ENCODE data around the gene RGS6.

RGS6 gene

GRCh38 chr14:72612041-72612440 is 679.8 kb downstream of the RGS6 start:
- Histone ChIP-seq H3K4me3 (ENCODE audit: control insufficient read depth in 1 of 7, extremely low read depth in 1 of 7, insufficient read depth in 4 of 7, low read depth in 2 of 7, low read length in 6 of 7) (no peak overlapping the region), H3K36me3 (ENCODE audit: control insufficient read depth in 4 of 4, insufficient read depth in 4 of 4, low read length in 3 of 4) (no peaks in the 10 kb centered on the region), H3K27me3 (replicated peaks in 2 of 5; ENCODE audit: control insufficient read depth in 4 of 5, insufficient read depth in 5 of 5, low read length in 4 of 5) (peaks cover 0 to 87% (median 21%) of the 10 kb centered on the region in 5 experiments), H3K9me3 (ENCODE audit: control extremely low read depth in 1 of 5, control insufficient read depth in 4 of 5, insufficient read depth in 2 of 5, low read depth in 1 of 5, low read length in 4 of 5) (no peaks in the 10 kb centered on the region), H3K27ac (ENCODE audit: insufficient read depth in 1 of 2, low read depth in 1 of 2, low read length in 2 of 2, poor library complexity in 1 of 2, severe bottlenecking in 2 of 2) (no peak overlapping the region), H3K4me1 (ENCODE audit: control extremely low read depth in 1 of 4, control insufficient read depth in 4 of 4, insufficient read depth in 4 of 4, low read length in 3 of 4) (no peaks in the 10 kb centered on the region)
- WGBS (ENCODE audit: insufficient coverage): 94% methylated on average over 4 of the region's 4 CpGs
- CTCF ChIA-PET: no interaction called here
- POLR2A ChIA-PET: no interaction called here
- no peak for DNase-seq

GRCh38 chr14:72613231-72613974 is 681.2 kb downstream of the RGS6 start:
- H3K27me3 ChIP-seq (replicated peaks in 2 of 5; ENCODE audit: control insufficient read depth in 4 of 5, insufficient read depth in 5 of 5, low read length in 4 of 5): peaks cover 0 to 87% (median 21%) of the 10 kb centered on the region in 5 experiments
- 56% methylated on average over 7 of the region's 13 CpGs for WGBS (ENCODE audit: insufficient coverage)
- ChIA-PET POLR2A (no interaction called here), CTCF (no interaction called here)
- H3K9me3 ChIP-seq (ENCODE audit: control extremely low read depth in 1 of 5, control insufficient read depth in 4 of 5, insufficient read depth in 2 of 5, low read depth in 1 of 5, low read length in 4 of 5): no peaks in the 10 kb centered on the region
- H3K27ac ChIP-seq (ENCODE audit: insufficient read depth in 1 of 2, low read depth in 1 of 2, low read length in 2 of 2, poor library complexity in 1 of 2, severe bottlenecking in 2 of 2): no peak overlapping the region
- no peak for DNase-seq
- H3K36me3 ChIP-seq (ENCODE audit: control insufficient read depth in 4 of 4, insufficient read depth in 4 of 4, low read length in 3 of 4): no peaks in the 10 kb centered on the region
- H3K4me1 ChIP-seq (ENCODE audit: control extremely low read depth in 1 of 4, control insufficient read depth in 4 of 4, insufficient read depth in 4 of 4, low read length in 3 of 4): no peaks in the 10 kb centered on the region
- H3K4me3 ChIP-seq (ENCODE audit: control insufficient read depth in 1 of 7, extremely low read depth in 1 of 7, insufficient read depth in 4 of 7, low read depth in 2 of 7, low read length in 6 of 7): no peak overlapping the region

- Histone ChIP-seq H3K27me3 (replicated peaks in 2 of 5; ENCODE audit: control insufficient read depth in 4 of 5, insufficient read depth in 5 of 5, low read length in 4 of 5) (peaks cover 0 to 87% (median 18%) of the 10 kb centered on the region in 5 experiments), H3K4me3 (ENCODE audit: control insufficient read depth in 1 of 7, extremely low read depth in 1 of 7, insufficient read depth in 4 of 7, low read depth in 2 of 7, low read length in 6 of 7) (no peak overlapping the region), H3K4me1 (ENCODE audit: control extremely low read depth in 1 of 4, control insufficient read depth in 4 of 4, insufficient read depth in 4 of 4, low read length in 3 of 4) (no peaks in the 10 kb centered on the region), H3K36me3 (ENCODE audit: control insufficient read depth in 4 of 4, insufficient read depth in 4 of 4, low read length in 3 of 4) (no peaks in the 10 kb centered on the region), H3K27ac (ENCODE audit: insufficient read depth in 1 of 2, low read depth in 1 of 2, low read length in 2 of 2, poor library complexity in 1 of 2, severe bottlenecking in 2 of 2) (no peak overlapping the region), H3K9me3 (ENCODE audit: control extremely low read depth in 1 of 5, control insufficient read depth in 4 of 5, insufficient read depth in 2 of 5, low read depth in 1 of 5, low read length in 4 of 5) (no peaks in the 10 kb centered on the region)
- 100% methylated on average over 1 of the region's 2 CpGs for WGBS (ENCODE audit: insufficient coverage)
- DNase-seq: no peak
- ChIA-PET CTCF (no interaction called here), POLR2A (no interaction called here)
Observed at GRCh38 chr14:72613975-72614319, 681.7 kb downstream of the RGS6 start.

- no peaks in the 10 kb centered on the region for H3K36me3 ChIP-seq (ENCODE audit: control insufficient read depth in 4 of 4, insufficient read depth in 4 of 4, low read length in 3 of 4)
- H3K27me3 ChIP-seq (replicated peaks in 2 of 5; ENCODE audit: control insufficient read depth in 4 of 5, insufficient read depth in 5 of 5, low read length in 4 of 5): peaks cover 0 to 87% (median 18%) of the 10 kb centered on the region in 5 experiments
- no peak overlapping the region for H3K4me3 ChIP-seq (ENCODE audit: control insufficient read depth in 1 of 7, extremely low read depth in 1 of 7, insufficient read depth in 4 of 7, low read depth in 2 of 7, low read length in 6 of 7)
- H3K4me1 ChIP-seq (ENCODE audit: control extremely low read depth in 1 of 4, control insufficient read depth in 4 of 4, insufficient read depth in 4 of 4, low read length in 3 of 4): no peaks in the 10 kb centered on the region
- DNase-seq: no peak
- no CpG with 5 or more reads among the region's 3 CpGs for WGBS (ENCODE audit: insufficient coverage)
- ChIA-PET CTCF (no interaction called here), POLR2A (no interaction called here)
- H3K9me3 ChIP-seq (ENCODE audit: control extremely low read depth in 1 of 5, control insufficient read depth in 4 of 5, insufficient read depth in 2 of 5, low read depth in 1 of 5, low read length in 4 of 5): no peaks in the 10 kb centered on the region
- H3K27ac ChIP-seq (ENCODE audit: insufficient read depth in 1 of 2, low read depth in 1 of 2, low read length in 2 of 2, poor library complexity in 1 of 2, severe bottlenecking in 2 of 2): no peak overlapping the region
Observed at GRCh38 chr14:72614365-72614764, 682.1 kb downstream of the RGS6 start.

GRCh38 chr14:72614891-72615415 is 682.7 kb downstream of the RGS6 start:
- WGBS (ENCODE audit: insufficient coverage): 94% methylated on average over 7 of the region's 11 CpGs
- Histone ChIP-seq H3K4me1 (ENCODE audit: control extremely low read depth in 1 of 4, control insufficient read depth in 4 of 4, insufficient read depth in 4 of 4, low read length in 3 of 4) (no peaks in the 10 kb centered on the region), H3K36me3 (ENCODE audit: control insufficient read depth in 4 of 4, insufficient read depth in 4 of 4, low read length in 3 of 4) (no peaks in the 10 kb centered on the region), H3K27ac (ENCODE audit: insufficient read depth in 1 of 2, low read depth in 1 of 2, low read length in 2 of 2, poor library complexity in 1 of 2, severe bottlenecking in 2 of 2) (no peak overlapping the region), H3K9me3 (ENCODE audit: control extremely low read depth in 1 of 5, control insufficient read depth in 4 of 5, insufficient read depth in 2 of 5, low read depth in 1 of 5, low read length in 4 of 5) (no peaks in the 10 kb centered on the region), H3K4me3 (ENCODE audit: control insufficient read depth in 1 of 7, extremely low read depth in 1 of 7, insufficient read depth in 4 of 7, low read depth in 2 of 7, low read length in 6 of 7) (no peak overlapping the region), H3K27me3 (replicated peaks in 2 of 5; ENCODE audit: control insufficient read depth in 4 of 5, insufficient read depth in 5 of 5, low read length in 4 of 5) (peaks cover 0 to 82% (median 18%) of the 10 kb centered on the region in 5 experiments)
- ChIA-PET CTCF (no interaction called here), POLR2A (no interaction called here)
- DNase-seq: no peak

GRCh38 chr14:72615451-72616121 is 683.4 kb downstream of the RGS6 start:
- ChIA-PET POLR2A (no interaction called here), CTCF (no interaction called here)
- no peak overlapping the region for H3K4me3 ChIP-seq (ENCODE audit: control insufficient read depth in 1 of 7, extremely low read depth in 1 of 7, insufficient read depth in 4 of 7, low read depth in 2 of 7, low read length in 6 of 7)
- WGBS (ENCODE audit: insufficient coverage): 94% methylated on average over 7 of the region's 9 CpGs
- no peaks in the 10 kb centered on the region for H3K9me3 ChIP-seq (ENCODE audit: control extremely low read depth in 1 of 5, control insufficient read depth in 4 of 5, insufficient read depth in 2 of 5, low read depth in 1 of 5, low read length in 4 of 5)
- no peak for DNase-seq
- no peaks in the 10 kb centered on the region for H3K4me1 ChIP-seq (ENCODE audit: control extremely low read depth in 1 of 4, control insufficient read depth in 4 of 4, insufficient read depth in 4 of 4, low read length in 3 of 4)
- no peak overlapping the region for H3K27ac ChIP-seq (ENCODE audit: insufficient read depth in 1 of 2, low read depth in 1 of 2, low read length in 2 of 2, poor library complexity in 1 of 2, severe bottlenecking in 2 of 2)
- peaks cover 0 to 76% (median 15%) of the 10 kb centered on the region in 5 experiments for H3K27me3 ChIP-seq (replicated peaks in 2 of 5; ENCODE audit: control insufficient read depth in 4 of 5, insufficient read depth in 5 of 5, low read length in 4 of 5)
- no peaks in the 10 kb centered on the region for H3K36me3 ChIP-seq (ENCODE audit: control insufficient read depth in 4 of 4, insufficient read depth in 4 of 4, low read length in 3 of 4)
